HEK293 (cell line): ENCODE measurements around the gene MRPS18B.

Experiments
- CTCF ChIA-PET: fragments of 350-600 bp; formaldehyde crosslinking; extraction: SDS; loops from one replicate; lab custom pipeline; 2021; ENCODE audit warnings: antibody characterized with exemption; lab: Yijun Ruan, JAX
- POLR2A ChIA-PET: fragments of 300-600 bp; formaldehyde crosslinking; extraction: SDS; loops from one replicate; lab custom pipeline; 2020; ENCODE audit warnings: antibody characterized with exemption, inconsistent platforms; lab: Yijun Ruan, JAX
- H3K27ac ChIP-seq: fragments of 200-500 bp; sonication (Bioruptor generic); 2 replicates; pipeline ENCODE4 v1.5.1; 2014; ENCODE audit warnings: low read depth, low read length, control low read depth, inconsistent platforms; ENCODE audit errors: extremely low read depth
- H3K36me3 ChIP-seq, 2 experiments: fragments of 200-500 bp in 1 of 2; sonication (Bioruptor generic) in 1 of 2; 1 replicate in 1 of 2; 2 replicates in 1 of 2; pipeline ENCODE4 v1.5.1; 2014 to 2017; ENCODE audit warnings: inconsistent platforms in 2 of 2, low read length in 2 of 2; ENCODE audit not compliant: control insufficient read depth in 2 of 2, insufficient read depth in 1 of 2
- H3K4me1 ChIP-seq: fragments of 200-500 bp; sonication (Bioruptor generic); 2 replicates; pipeline ENCODE4 v1.5.1; 2014; ENCODE audit warnings: mild to moderate bottlenecking, low read length, inconsistent platforms; ENCODE audit not compliant: control insufficient read depth, insufficient read depth
- H3K4me3 ChIP-seq: 2 replicates; pipeline ENCODE4 v1.5.1; 2011; ENCODE audit warnings: low read depth, mild to moderate bottlenecking, control low read depth, low read length, moderate library complexity
- H3K9me3 ChIP-seq: fragments of 200-500 bp; sonication (Bioruptor generic); 2 replicates; pipeline ENCODE4 v1.5.1; 2014; ENCODE audit warnings: low read depth, low read length, inconsistent platforms; ENCODE audit not compliant: control insufficient read depth, insufficient read depth
- IKZF3 ChIP-seq: fragments of 450-650 bp; IDR thresholded peaks from 2 replicates; pipeline ENCODE4 v1.5.0; 2018; ENCODE audit warnings: missing biosample characterization, mild to moderate bottlenecking, missing genetic modification characterization, moderate library complexity
- MZF1 ChIP-seq: fragments of 450-650 bp; formaldehyde crosslinking; IDR thresholded peaks from 2 replicates; pipeline ENCODE4 v1.5.1; 2017; ENCODE audit warnings: missing biosample characterization, missing genetic modification characterization, borderline replicate concordance
- WT1 ChIP-seq: fragments of 450-650 bp; formaldehyde crosslinking; IDR thresholded peaks from 2 replicates; pipeline ENCODE4 v1.5.1; 2016; ENCODE audit warnings: missing biosample characterization, missing genetic modification characterization
- ZBTB20 ChIP-seq: fragments of 450-650 bp; formaldehyde crosslinking; IDR thresholded peaks from 2 replicates; pipeline ENCODE4 v1.5.1; 2016; ENCODE audit warnings: missing biosample characterization, missing genetic modification characterization
- ZNF140 ChIP-seq: fragments of 450-650 bp; formaldehyde crosslinking; IDR thresholded peaks from 2 replicates; pipeline ENCODE4 v1.5.1; 2016; ENCODE audit warnings: missing biosample characterization, missing genetic modification characterization
- ZNF350 ChIP-seq: fragments of 450-650 bp; formaldehyde crosslinking; IDR thresholded peaks from 2 replicates; pipeline ENCODE4 v1.5.0; 2017; ENCODE audit warnings: missing biosample characterization, mild to moderate bottlenecking, missing genetic modification characterization
- ZNF354C ChIP-seq: fragments of 450-650 bp; formaldehyde crosslinking; IDR thresholded peaks from 2 replicates; pipeline ENCODE4 v1.5.1; 2016; ENCODE audit warnings: missing biosample characterization, missing genetic modification characterization, low read depth, borderline replicate concordance
- ZNF394 ChIP-seq: fragments of 450-650 bp; formaldehyde crosslinking; IDR thresholded peaks from 2 replicates; pipeline ENCODE4 v1.5.1; 2016; ENCODE audit warnings: missing biosample characterization, missing genetic modification characterization, mild to moderate bottlenecking, moderate library complexity, borderline replicate concordance
- ZNF404 ChIP-seq: fragments of 450-650 bp; formaldehyde crosslinking; IDR thresholded peaks from 2 replicates; pipeline ENCODE4 v1.5.1; 2017; ENCODE audit warnings: missing biosample characterization, missing genetic modification characterization
- ZNF529 ChIP-seq: fragments of 450-650 bp; formaldehyde crosslinking; IDR thresholded peaks from 2 replicates; pipeline ENCODE4 v1.5.1; 2017; ENCODE audit warnings: missing genetic modification characterization, missing biosample characterization; ENCODE audit not compliant: insufficient replicate concordance
- ZNF530 ChIP-seq: fragments of 450-650 bp; formaldehyde crosslinking; IDR thresholded peaks from 2 replicates; pipeline ENCODE4 v1.5.1; 2016; ENCODE audit warnings: low read depth, missing biosample characterization, missing genetic modification characterization
- ZNF600 ChIP-seq: fragments of 450-650 bp; formaldehyde crosslinking; IDR thresholded peaks from 2 replicates; pipeline ENCODE4 v1.5.1; 2016; ENCODE audit warnings: missing biosample characterization, missing genetic modification characterization
- ZNF660 ChIP-seq: fragments of 450-650 bp; IDR thresholded peaks from 2 replicates; pipeline ENCODE4 v1.5.1; 2018; ENCODE audit warnings: missing biosample characterization, mild to moderate bottlenecking, missing genetic modification characterization
- ZSCAN30 ChIP-seq: fragments of 450-650 bp; IDR thresholded peaks from 2 replicates; pipeline ENCODE4 v1.5.1; 2018; ENCODE audit warnings: missing biosample characterization, mild to moderate bottlenecking, missing genetic modification characterization, moderate library complexity
- TF ChIP-seq, protein P1 (sequence below): fragments of 450-650 bp; formaldehyde crosslinking; IDR thresholded peaks from 2 replicates; pipeline ENCODE4 v1.5.1; 2016; ENCODE audit warnings: missing biosample characterization, missing genetic modification characterization
- TF ChIP-seq, protein P2 (sequence below): IDR thresholded peaks from 2 replicates; pipeline ENCODE4 v1.6.1; 2011; ENCODE audit warnings: mild to moderate bottlenecking, low read depth, low read length, borderline replicate concordance
- TF ChIP-seq, protein P3 (sequence below): fragments of 450-650 bp; formaldehyde crosslinking; IDR thresholded peaks from 2 replicates; pipeline ENCODE4 v1.5.1; 2016; ENCODE audit warnings: missing biosample characterization, missing genetic modification characterization
- TF ChIP-seq, protein P4 (sequence below): fragments of 450-650 bp; formaldehyde crosslinking; IDR thresholded peaks from 2 replicates; pipeline ENCODE4 v1.5.1; 2016; ENCODE audit warnings: missing biosample characterization, missing genetic modification characterization
- TF ChIP-seq, protein P5 (sequence below): fragments of 450-650 bp; formaldehyde crosslinking; IDR thresholded peaks from 2 replicates; pipeline ENCODE4 v1.5.1; 2016; ENCODE audit warnings: missing biosample characterization, missing genetic modification characterization

The MRPS18B gene

DNA sequence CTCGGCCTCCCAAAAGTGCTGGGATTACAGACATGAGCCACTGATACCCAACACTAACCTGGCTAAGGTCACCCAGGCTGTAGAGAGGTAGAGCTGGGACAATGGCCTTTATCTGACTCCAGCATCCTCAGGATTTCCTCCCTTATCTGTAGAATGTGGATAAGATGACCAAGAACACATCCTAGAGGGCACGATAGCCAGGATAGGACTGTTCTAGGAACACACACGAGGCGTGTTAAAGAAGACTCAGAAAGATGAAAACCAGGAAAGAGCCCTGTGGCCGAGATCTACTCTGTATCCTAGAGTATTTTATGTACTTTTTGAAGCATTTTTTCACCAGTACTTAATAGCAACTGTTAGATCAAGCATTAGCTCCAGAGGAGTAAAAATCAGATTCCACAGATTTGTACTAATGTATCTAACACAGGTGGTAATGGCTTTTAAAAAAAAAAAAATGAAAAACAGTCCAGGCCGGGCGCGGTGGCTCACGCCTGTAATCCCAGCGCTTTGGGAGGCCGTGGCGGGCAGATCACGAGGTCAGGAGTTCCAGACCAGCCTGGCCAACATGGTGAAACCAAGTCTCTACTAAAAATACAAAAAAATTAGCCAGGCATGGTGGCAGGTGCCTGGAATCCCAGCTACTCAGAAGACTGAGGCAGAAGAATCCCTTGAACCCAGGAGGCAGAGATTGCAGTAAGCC is 17.9 kb upstream of the MRPS18B start:
- Histone ChIP-seq H3K4me1 (no peaks in the 10 kb centered on the region), H3K9me3 (no peaks in the 10 kb centered on the region), H3K27ac (0 out of 2 replicates have a peak overlapping the region, but pooled peaks have one; percentile 2), H3K36me3 (peaks cover 34 to 57% of the 10 kb centered on the region in 2 experiments)
- POLR2A ChIA-PET: interaction anchor here (0.6 to 14.9 kb wide), 5 partner anchors 11 to 122 kb away, joined by 3 to 197 read pairs (median 4); partner anchors contain the start of gene ABCF1
- CTCF ChIA-PET: interaction anchor here (0.6 to 9.8 kb wide), 11 partner anchors 11 to 488 kb away, joined by 3 to 121 read pairs (median 5); no protein-coding TSS in a partner anchor
- peak; percentile 47; the same call in 1 of the 2 replicates for TF ChIP-seq ZNF600 (tag by site-specific recombination)
- TF ChIP-seq, protein P1, sequence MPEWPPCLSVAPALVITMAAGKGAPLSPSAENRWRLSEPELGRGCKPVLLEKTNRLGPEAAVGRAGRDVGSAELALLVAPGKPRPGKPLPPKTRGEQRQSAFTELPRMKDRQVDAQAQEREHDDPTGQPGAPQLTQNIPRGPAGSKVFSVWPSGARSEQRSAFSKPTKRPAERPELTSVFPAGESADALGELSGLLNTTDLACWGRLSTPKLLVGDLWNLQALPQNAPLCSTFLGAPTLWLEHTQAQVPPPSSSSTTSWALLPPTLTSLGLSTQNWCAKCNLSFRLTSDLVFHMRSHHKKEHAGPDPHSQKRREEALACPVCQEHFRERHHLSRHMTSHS (tag by site-specific recombination): no peak
- 0 out of 2 replicates have a peak, but pooled peaks have one; percentile 11 for TF ChIP-seq IKZF3 (tag by site-specific recombination)
- TF ChIP-seq, all 188 proteins: peak for 2
- no peak overlapping the region for H3K4me3 ChIP-seq

DNA sequence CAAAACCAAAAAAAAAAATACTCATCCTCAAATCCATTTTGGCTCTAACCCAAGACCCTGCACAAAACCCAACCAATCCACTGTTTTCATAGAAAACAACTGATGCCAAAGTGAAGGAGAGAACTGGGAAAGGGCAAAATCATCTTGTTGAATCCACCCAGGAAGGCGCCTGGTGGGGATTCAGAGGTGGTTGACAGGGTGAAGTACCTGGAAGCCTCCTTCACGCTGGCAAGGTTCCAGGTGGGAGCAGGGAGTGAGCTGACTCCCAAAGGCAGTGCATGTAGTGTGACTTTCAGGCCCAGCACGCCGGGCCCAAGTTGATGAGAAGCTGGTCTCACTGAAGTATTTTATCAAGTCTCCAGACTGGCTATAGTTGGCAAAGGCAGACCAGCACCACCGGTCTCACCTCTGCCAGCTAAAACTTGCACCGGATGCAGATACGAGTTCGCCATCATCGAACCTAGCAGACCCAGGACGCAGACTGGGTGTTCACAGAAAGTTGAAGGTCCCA is 17.1 kb upstream of the MRPS18B start:
- POLR2A ChIA-PET: interaction anchor here (0.9 to 14.9 kb wide), 5 partner anchors 10 to 130 kb away, joined by 3 to 197 read pairs (median 5); no protein-coding TSS in a partner anchor
- CTCF ChIA-PET: interaction anchor here (0.7 to 9.8 kb wide), 7 partner anchors 12 to 130 kb away, joined by 4 to 121 read pairs (median 5); no protein-coding TSS in a partner anchor
- Histone ChIP-seq H3K27ac (peak overlapping the region; percentile 40; the same call in 1 of the 2 replicates), H3K4me3 (no peak overlapping the region), H3K4me1 (no peaks in the 10 kb centered on the region), H3K9me3 (no peaks in the 10 kb centered on the region), H3K36me3 (peaks cover 41 to 59% of the 10 kb centered on the region in 2 experiments)
- TF ChIP-seq, protein P2, sequence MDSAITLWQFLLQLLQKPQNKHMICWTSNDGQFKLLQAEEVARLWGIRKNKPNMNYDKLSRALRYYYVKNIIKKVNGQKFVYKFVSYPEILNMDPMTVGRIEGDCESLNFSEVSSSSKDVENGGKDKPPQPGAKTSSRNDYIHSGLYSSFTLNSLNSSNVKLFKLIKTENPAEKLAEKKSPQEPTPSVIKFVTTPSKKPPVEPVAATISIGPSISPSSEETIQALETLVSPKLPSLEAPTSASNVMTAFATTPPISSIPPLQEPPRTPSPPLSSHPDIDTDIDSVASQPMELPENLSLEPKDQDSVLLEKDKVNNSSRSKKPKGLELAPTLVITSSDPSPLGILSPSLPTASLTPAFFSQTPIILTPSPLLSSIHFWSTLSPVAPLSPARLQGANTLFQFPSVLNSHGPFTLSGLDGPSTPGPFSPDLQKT: no peak
- TF ChIP-seq, protein P3, sequence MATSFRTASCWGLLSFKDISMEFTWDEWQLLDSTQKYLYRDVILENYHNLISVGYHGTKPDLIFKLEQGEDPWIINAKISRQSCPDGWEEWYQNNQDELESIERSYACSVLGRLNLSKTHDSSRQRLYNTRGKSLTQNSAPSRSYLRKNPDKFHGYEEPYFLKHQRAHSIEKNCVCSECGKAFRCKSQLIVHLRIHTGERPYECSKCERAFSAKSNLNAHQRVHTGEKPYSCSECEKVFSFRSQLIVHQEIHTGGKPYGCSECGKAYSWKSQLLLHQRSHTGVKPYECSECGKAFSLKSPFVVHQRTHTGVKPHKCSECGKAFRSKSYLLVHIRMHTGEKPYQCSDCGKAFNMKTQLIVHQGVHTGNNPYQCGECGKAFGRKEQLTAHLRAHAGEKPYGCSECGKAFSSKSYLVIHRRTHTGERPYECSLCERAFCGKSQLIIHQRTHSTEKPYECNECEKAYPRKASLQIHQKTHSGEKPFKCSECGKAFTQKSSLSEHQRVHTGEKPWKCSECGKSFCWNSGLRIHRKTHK (tag by site-specific recombination): no peak
- TF ChIP-seq ZNF350 (tag by site-specific recombination) (no peak), ZNF140 (tag by site-specific recombination) (no peak), ZNF404 (tag by site-specific recombination) (no peak), ZNF530 (tag by site-specific recombination) (no peak), ZNF354C (tag by site-specific recombination) (no peak), ZNF529 (tag by site-specific recombination) (no peak), ZNF394 (tag by site-specific recombination) (peak; percentile 37; the same call in 1 of the 2 replicates), ZNF600 (tag by site-specific recombination) (peak; percentile 30; the same call in 1 of the 2 replicates), WT1 (tag by site-specific recombination) (0 out of 2 replicates have a peak, but pooled peaks have one; percentile 26), ZBTB20 (tag by site-specific recombination) (no peak), ZNF660 (tag by site-specific recombination) (no peak), ZSCAN30 (tag by site-specific recombination) (no peak), MZF1 (tag by site-specific recombination) (no peak)
- TF ChIP-seq, protein P4, sequence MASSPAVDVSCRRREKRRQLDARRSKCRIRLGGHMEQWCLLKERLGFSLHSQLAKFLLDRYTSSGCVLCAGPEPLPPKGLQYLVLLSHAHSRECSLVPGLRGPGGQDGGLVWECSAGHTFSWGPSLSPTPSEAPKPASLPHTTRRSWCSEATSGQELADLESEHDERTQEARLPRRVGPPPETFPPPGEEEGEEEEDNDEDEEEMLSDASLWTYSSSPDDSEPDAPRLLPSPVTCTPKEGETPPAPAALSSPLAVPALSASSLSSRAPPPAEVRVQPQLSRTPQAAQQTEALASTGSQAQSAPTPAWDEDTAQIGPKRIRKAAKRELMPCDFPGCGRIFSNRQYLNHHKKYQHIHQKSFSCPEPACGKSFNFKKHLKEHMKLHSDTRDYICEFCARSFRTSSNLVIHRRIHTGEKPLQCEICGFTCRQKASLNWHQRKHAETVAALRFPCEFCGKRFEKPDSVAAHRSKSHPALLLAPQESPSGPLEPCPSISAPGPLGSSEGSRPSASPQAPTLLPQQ: no peak
- TF ChIP-seq, protein P5, sequence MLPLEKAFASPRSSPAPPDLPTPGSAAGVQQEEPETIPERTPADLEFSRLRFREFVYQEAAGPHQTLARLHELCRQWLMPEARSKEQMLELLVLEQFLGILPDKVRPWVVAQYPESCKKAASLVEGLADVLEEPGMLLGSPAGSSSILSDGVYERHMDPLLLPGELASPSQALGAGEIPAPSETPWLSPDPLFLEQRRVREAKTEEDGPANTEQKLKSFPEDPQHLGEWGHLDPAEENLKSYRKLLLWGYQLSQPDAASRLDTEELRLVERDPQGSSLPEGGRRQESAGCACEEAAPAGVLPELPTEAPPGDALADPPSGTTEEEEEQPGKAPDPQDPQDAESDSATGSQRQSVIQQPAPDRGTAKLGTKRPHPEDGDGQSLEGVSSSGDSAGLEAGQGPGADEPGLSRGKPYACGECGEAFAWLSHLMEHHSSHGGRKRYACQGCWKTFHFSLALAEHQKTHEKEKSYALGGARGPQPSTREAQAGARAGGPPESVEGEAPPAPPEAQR (tag by site-specific recombination): no peak
